B cell (primary cell): ENCODE measurements around the gene SCGB2A2.

Experiments used
- CTCF ChIP-seq: fragments of 200-600 bp; IDR thresholded peaks from one replicate; pipeline ENCODE4 v1.8.0; 2022; ENCODE audit warnings: antibody characterized with exemption, mild to moderate bottlenecking
- EZH2 ChIP-seq: IDR thresholded peaks from 2 replicates; pipeline ENCODE4 v1.6.1; 2012; ENCODE audit warnings: borderline replicate concordance, low read depth, mild to moderate bottlenecking, moderate library complexity, low read length; ENCODE audit not compliant: insufficient read depth, poor library complexity, severe bottlenecking

DNA sequence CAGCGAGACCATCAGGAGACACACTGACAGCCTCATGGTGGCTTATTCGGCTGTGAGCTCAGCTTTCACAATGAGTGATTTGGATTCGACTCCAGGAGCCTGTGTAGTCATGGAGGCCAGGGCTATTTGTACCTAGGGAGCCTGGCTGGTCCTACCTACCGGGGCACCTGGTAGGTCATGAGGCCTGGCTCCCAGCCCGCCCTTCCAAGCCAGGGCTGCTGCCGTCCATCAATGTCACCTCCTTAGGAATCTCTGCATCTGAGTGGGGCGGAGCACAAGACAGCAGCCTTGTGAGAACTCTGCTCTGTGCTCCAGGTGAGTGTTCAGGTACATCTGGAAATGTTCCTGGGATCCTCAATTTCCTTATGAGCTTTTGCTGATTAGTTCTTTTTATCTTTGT lies 29.0 kb downstream of the SCGB2A2 start, which contains the start of gene SCGB1D4:
- TF ChIP-seq CTCF = no peak
- TF ChIP-seq EZH2 = no peak
